ENCODE data around the gene IGFBP6. TPM values are rescaled to one million over a fixed set of nuclear protein-coding genes. Genes with fewer than 3 reads are reported as not detected.

IGFBP6 gene
- total and polyA plus RNA-seq, 2 donors (not counting 1 experiment from before 2014, with no cell fraction given), result 0.30 TPM; not detected in 1

DNA sequence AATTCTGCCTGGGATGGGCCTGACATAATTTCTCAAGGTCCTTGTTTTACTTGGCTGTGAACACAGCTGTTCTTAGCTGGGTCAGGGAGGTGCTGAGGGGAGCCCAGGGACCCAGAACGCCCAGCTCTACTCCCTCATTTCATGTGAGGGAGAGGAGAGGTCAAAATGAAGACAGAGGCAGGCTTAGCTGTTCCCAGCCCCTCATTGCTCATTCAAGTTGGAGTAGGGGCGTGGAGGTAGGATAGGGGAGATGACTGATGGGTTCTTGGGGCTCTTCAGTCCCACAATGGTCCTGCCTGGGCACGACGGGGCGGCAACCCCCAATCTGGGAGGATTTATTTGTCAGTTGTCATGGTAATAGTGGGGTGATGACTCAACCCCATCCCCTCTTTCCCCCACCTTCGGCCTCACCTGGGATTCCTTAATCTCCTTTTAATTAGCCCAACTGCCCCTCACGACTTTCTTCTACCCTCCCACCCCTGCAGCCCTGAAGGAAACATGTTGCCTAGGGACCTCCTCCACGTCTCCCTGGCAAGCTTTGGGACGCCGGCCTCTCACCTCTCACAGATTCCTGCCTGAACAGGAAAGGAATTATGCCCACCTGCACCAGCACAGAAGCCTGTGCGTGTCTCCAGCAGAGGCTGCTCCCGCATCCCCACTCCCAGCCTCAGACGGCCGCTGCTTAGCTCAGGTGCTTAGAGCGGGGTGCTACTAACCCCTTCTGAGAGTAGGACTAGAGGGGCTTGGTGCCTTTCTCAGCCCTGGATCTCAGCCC lies 28.5 kb upstream of the IGFBP6 start:
- POLR2A ChIA-PET, result interaction anchor here (2.1 kb wide), 1 partner anchor 10 kb away, joined by 5 read pairs; the partner anchor contains the start of gene SPRYD3
- CTCF ChIA-PET, result interaction anchor here (1.1 to 14.1 kb wide), 5 partner anchors 10 to 62 kb away, joined by 3 to 344 read pairs (median 9); partner anchors contain the start of genes IGFBP6, SOAT2 and SPRYD3
- Mint-ChIP-seq H3K4me3 (no peak overlapping the region), H3K4me1 (peaks cover 22% of the 10 kb centered on the region), H3K9me3 (ENCODE audit: insufficient read depth) (no peaks in the 10 kb centered on the region), H3K27ac (no peak overlapping the region), H3K27me3 (no peaks in the 10 kb centered on the region)
- H3K36me3 ChIP-seq (replicated peaks in 1 of 2; ENCODE audit: control extremely low read depth in 1 of 2, control insufficient read depth in 1 of 2, extremely low read depth in 1 of 2, insufficient read depth in 2 of 2, low read length in 1 of 2), result peaks cover 0 to 77% of the 10 kb centered on the region in 2 experiments
- peaks cover 8% of the 10 kb centered on the region for H3K79me2 ChIP-seq (ENCODE audit: control insufficient read depth, insufficient read depth, low read length)
- ATAC-seq (ENCODE audit: low read depth) (no peak), DNase-seq (no peak)
- intact Hi-C loops (cut with micrococcal nuclease), result loop anchor here (5.0 kb wide), 1 partner anchor 128 kb away; no protein-coding TSS in a partner anchor
- 94% methylated on average over 5 of the region's 15 CpGs for WGBS (ENCODE audit: insufficient coverage)
- H3K4me3 ChIP-seq (ENCODE audit: control extremely low read depth in 1 of 5, extremely low read depth in 1 of 5, insufficient read depth in 1 of 5, low read depth in 2 of 5, low read length in 4 of 5), result no peak overlapping the region
- H3K4me1 ChIP-seq (ENCODE audit: control insufficient read depth in 2 of 2, insufficient read depth in 2 of 2, low read length in 2 of 2), result peaks cover 6 to 21% of the 10 kb centered on the region in 2 donors
- no peaks in the 10 kb centered on the region for H3K27me3 ChIP-seq (replicated peaks in 1 of 4; ENCODE audit: control extremely low read depth in 1 of 4, control insufficient read depth in 3 of 4, insufficient read depth in 4 of 4, low read length in 3 of 4)
- TF ChIP-seq EZH2 (IDR thresholded peaks at IDR 0.05; ENCODE audit: borderline replicate concordance, insufficient read depth, low read depth, low read length, poor library complexity, severe bottlenecking), result no peak
- TF ChIP-seq, protein P1, sequence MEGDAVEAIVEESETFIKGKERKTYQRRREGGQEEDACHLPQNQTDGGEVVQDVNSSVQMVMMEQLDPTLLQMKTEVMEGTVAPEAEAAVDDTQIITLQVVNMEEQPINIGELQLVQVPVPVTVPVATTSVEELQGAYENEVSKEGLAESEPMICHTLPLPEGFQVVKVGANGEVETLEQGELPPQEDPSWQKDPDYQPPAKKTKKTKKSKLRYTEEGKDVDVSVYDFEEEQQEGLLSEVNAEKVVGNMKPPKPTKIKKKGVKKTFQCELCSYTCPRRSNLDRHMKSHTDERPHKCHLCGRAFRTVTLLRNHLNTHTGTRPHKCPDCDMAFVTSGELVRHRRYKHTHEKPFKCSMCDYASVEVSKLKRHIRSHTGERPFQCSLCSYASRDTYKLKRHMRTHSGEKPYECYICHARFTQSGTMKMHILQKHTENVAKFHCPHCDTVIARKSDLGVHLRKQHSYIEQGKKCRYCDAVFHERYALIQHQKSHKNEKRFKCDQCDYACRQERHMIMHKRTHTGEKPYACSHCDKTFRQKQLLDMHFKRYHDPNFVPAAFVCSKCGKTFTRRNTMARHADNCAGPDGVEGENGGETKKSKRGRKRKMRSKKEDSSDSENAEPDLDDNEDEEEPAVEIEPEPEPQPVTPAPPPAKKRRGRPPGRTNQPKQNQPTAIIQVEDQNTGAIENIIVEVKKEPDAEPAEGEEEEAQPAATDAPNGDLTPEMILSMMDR (IDR thresholded peaks at IDR 0.05), result no peak
- no peak overlapping the region for H3K27ac ChIP-seq (ENCODE audit: low read length in 2 of 2)
- no peaks in the 10 kb centered on the region for H3K9me3 ChIP-seq (ENCODE audit: control extremely low read depth in 1 of 3, control insufficient read depth in 2 of 3, insufficient read depth in 1 of 3, low read length in 2 of 3)
- H4K20me1 ChIP-seq (ENCODE audit: control insufficient read depth, insufficient read depth, low read length, poor library complexity, severe bottlenecking), result peaks cover 39% of the 10 kb centered on the region
- H3K9ac ChIP-seq (ENCODE audit: low read length), result no peak overlapping the region
- no peak overlapping the region for H3K4me2 ChIP-seq (replicated peaks; ENCODE audit: low read depth, low read length, poor library complexity, severe bottlenecking)
- H2AFZ ChIP-seq (ENCODE audit: insufficient read depth, low read depth, low read length, poor library complexity, severe bottlenecking), result no peak overlapping the region

All from B cell (primary cell).